CD4-positive, alpha-beta T cell (primary cell): ENCODE results near the gene NOB1. TPM values are rescaled to one million over a fixed set of nuclear protein-coding genes. Genes with fewer than 3 reads are reported as not detected.
A peak's percentile ranks its signal among the peaks of the same experiment; 100 is the strongest.

Experiments used
- ATAC-seq: fragments of 200-7000 bp; cut with Tn5 transposase; one replicate; pipeline ENCODE4 v1.10.0; 2022; ENCODE audit warnings: mild to moderate bottlenecking; ENCODE audit not compliant: poor library complexity
- CTCF ChIA-PET: fragments of 350-600 bp; sonication (Branson Sonifier 250); formaldehyde crosslinking; loops from one replicate; lab custom pipeline; 2021; ENCODE audit warnings: antibody characterized with exemption, inconsistent platforms; lab: Charles Lee
- POLR2A ChIA-PET: fragments of 350-600 bp; sonication (Branson Sonifier 250); formaldehyde crosslinking; loops from one replicate; lab custom pipeline; 2021; ENCODE audit warnings: antibody characterized with exemption, inconsistent platforms; lab: Charles Lee
- DNase-seq, 14 experiments: peaks; one replicate each; pipeline ENCODE4 v3.0.0-alpha.2; 2013 to 2020; ENCODE audit warnings: mixed read lengths in 2 of 14
- H3K27ac ChIP-seq, 2 donors: one replicate each; pipeline versions ENCODE4 v1.5.1 to v1.7.0; 2013; ENCODE audit warnings: low read length in 2 of 2, low read depth in 1 of 2, mild to moderate bottlenecking in 1 of 2
- H3K27me3 ChIP-seq, 2 experiments: 1 replicate in 1 of 2; 2 replicates in 1 of 2; pipeline versions ENCODE4 v1.6.1 to v1.7.0; 2013; ENCODE audit warnings: low read length in 2 of 2, control low read depth in 1 of 2, mild to moderate bottlenecking in 1 of 2, moderate library complexity in 1 of 2; ENCODE audit not compliant: insufficient read depth in 2 of 2, control insufficient read depth in 1 of 2
- H3K36me3 ChIP-seq: one replicate; pipeline ENCODE4 v1.6.1; 2013; ENCODE audit warnings: low read length, control low read depth; ENCODE audit not compliant: insufficient read depth
- H3K4me1 ChIP-seq: one replicate; pipeline ENCODE4 v1.6.1; 2013; ENCODE audit warnings: low read length, control low read depth; ENCODE audit not compliant: insufficient read depth
- H3K4me3 ChIP-seq: one replicate; pipeline ENCODE4 v1.5.1; 2013; ENCODE audit warnings: mild to moderate bottlenecking, low read length, moderate library complexity
- H3K9me3 ChIP-seq, 2 experiments: 1 replicate in 1 of 2; 2 replicates in 1 of 2; pipeline versions ENCODE4 v1.6.1 to v1.7.0; 2013; ENCODE audit warnings: low read length in 2 of 2, mild to moderate bottlenecking in 2 of 2, control low read depth in 1 of 2, moderate library complexity in 1 of 2; ENCODE audit not compliant: control insufficient read depth in 1 of 2, insufficient read depth in 1 of 2
- H3K27ac Mint-ChIP-seq: one replicate; pipeline ENCODE4 v1.8.0; 2020; ENCODE audit warnings: mixed read lengths
- H3K27me3 Mint-ChIP-seq: one replicate; pipeline ENCODE4 v1.8.0; 2021; ENCODE audit warnings: mixed read lengths
- H3K36me3 Mint-ChIP-seq: one replicate; pipeline ENCODE4 v1.8.0; 2021; ENCODE audit warnings: low read depth, mixed read lengths
- H3K4me1 Mint-ChIP-seq: one replicate; pipeline ENCODE4 v1.8.0; 2021; ENCODE audit warnings: low read depth, mixed read lengths
- H3K4me3 Mint-ChIP-seq: one replicate; pipeline ENCODE4 v1.8.0; 2020; ENCODE audit warnings: mild to moderate bottlenecking, mixed read lengths
- H3K9me3 Mint-ChIP-seq: one replicate; pipeline ENCODE4 v1.8.0; 2020; ENCODE audit warnings: mixed read lengths
- intact Hi-C, 2 experiments: fragments of 100-400 bp; cut with DNase I in 1 of 2; cut with micrococcal nuclease in 1 of 2; formaldehyde crosslinking; loops; one replicate each; pipeline versions ENCODE4 v1.15.1 to v1.9.0; 2023 to 2025; cut with DNase I, micrococcal nuclease
- total RNA-seq, 174 experiments: library from RNA in 2 of 174; stranded (reverse) in 2 of 174; gene quantifications; one replicate each; pipeline ENCODE4 v1.2.3 and lab custom pipeline; 2021 to 2026
- TF ChIP-seq, protein P1 (sequence below): fragments of 200-600 bp; IDR thresholded peaks from one replicate; pipeline ENCODE4 v1.8.0; 2022; ENCODE audit warnings: antibody characterized with exemption, mild to moderate bottlenecking

Gene NOB1
- total RNA-seq, 2 experiments from 2014 or later, result 31.0 to 33.9 TPM

DNA sequence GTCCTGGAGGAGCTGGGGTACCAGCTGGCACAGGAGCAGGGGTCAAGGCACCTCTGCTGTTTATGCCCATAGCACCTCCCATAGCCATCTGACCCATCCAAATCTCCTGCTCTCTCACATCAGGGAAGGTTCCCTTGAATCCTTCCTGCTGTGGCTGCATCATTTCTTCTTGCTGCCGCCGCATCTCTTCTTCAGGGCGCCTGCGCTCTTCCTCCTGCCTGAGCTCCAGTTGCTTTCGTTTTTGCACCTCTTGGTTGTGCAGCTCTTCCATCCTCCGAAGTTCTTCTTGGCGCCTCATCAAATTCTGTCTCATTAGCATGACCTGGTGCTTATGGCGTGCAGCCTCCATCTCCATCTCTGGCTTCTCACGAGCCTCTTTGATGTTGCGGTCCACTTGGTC is 2.0 kb upstream of the NOB1 start:
- H3K4me1 Mint-ChIP-seq, result peaks cover 39% of the 10 kb centered on the region
- H3K9me3 Mint-ChIP-seq, result no peaks in the 10 kb centered on the region
- Histone ChIP-seq H3K4me3 (no peak overlapping the region), H3K4me1 (peaks cover 33% of the 10 kb centered on the region), H3K36me3 (peaks cover 5% of the 10 kb centered on the region), H3K27ac (no peak overlapping the region), H3K9me3 (no peaks in the 10 kb centered on the region), H3K27me3 (no peaks in the 10 kb centered on the region)
- TF ChIP-seq, protein P1, sequence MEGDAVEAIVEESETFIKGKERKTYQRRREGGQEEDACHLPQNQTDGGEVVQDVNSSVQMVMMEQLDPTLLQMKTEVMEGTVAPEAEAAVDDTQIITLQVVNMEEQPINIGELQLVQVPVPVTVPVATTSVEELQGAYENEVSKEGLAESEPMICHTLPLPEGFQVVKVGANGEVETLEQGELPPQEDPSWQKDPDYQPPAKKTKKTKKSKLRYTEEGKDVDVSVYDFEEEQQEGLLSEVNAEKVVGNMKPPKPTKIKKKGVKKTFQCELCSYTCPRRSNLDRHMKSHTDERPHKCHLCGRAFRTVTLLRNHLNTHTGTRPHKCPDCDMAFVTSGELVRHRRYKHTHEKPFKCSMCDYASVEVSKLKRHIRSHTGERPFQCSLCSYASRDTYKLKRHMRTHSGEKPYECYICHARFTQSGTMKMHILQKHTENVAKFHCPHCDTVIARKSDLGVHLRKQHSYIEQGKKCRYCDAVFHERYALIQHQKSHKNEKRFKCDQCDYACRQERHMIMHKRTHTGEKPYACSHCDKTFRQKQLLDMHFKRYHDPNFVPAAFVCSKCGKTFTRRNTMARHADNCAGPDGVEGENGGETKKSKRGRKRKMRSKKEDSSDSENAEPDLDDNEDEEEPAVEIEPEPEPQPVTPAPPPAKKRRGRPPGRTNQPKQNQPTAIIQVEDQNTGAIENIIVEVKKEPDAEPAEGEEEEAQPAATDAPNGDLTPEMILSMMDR, result no peak
- peaks cover 21% of the 10 kb centered on the region for H3K36me3 Mint-ChIP-seq
- H3K27me3 Mint-ChIP-seq, result no peaks in the 10 kb centered on the region
- ATAC-seq (no peak), DNase-seq (no peak)
- peak overlapping the region; percentile 55 for H3K4me3 Mint-ChIP-seq
- ChIA-PET POLR2A (no interaction called here), CTCF (no interaction called here)
- intact Hi-C loops, result loop anchor here in 1 of 2 experiments (10.0 kb wide), 1 partner anchor 332 kb away; the partner anchor contains the start of gene CYB5B
- H3K27ac Mint-ChIP-seq, result no peak overlapping the region

GRCh38 chr16:69754143-69754468 is 620 bp downstream of the NOB1 start:
- Histone ChIP-seq H3K36me3 (peaks cover 27% of the 10 kb centered on the region), H3K27me3 (no peaks in the 10 kb centered on the region), H3K4me3 (peak overlapping the region; percentile 100), H3K9me3 (no peaks in the 10 kb centered on the region), H3K4me1 (peaks cover 24% of the 10 kb centered on the region), H3K27ac (peak overlapping the region; percentile 71 to 78)
- intact Hi-C loops, result loop anchor here (1.0 to 10.0 kb wide), 4 partner anchors 27 to 329 kb away; partner anchors contain the start of genes CYB5B (in 1 of the 2) and NQO1 (in 1 of the 2)
- ChIA-PET POLR2A (interaction anchor here (0.8 to 3.8 kb wide), 12 partner anchors 8 to 415 kb away, joined by 3 to 62 read pairs (median 5); partner anchors contain the start of genes COG8, CYB5B, NQO1 and WWP2), CTCF (interaction anchor here (0.6 to 2.9 kb wide), 12 partner anchors 10 to 358 kb away, joined by 3 to 19 read pairs (median 4); partner anchors contain the start of gene NQO1)
- H3K27ac Mint-ChIP-seq, result peak overlapping the region; percentile 89
- TF ChIP-seq, protein P1, result no peak
- no peak for ATAC-seq
- peaks cover 43% of the 10 kb centered on the region for H3K36me3 Mint-ChIP-seq
- DNase-seq, result no peak
- no peaks in the 10 kb centered on the region for H3K27me3 Mint-ChIP-seq
- H3K9me3 Mint-ChIP-seq, result no peaks in the 10 kb centered on the region
- peaks cover 34% of the 10 kb centered on the region for H3K4me1 Mint-ChIP-seq
- peak overlapping the region; percentile 100 for H3K4me3 Mint-ChIP-seq

- Histone ChIP-seq H3K9me3 (no peaks in the 10 kb centered on the region), H3K27me3 (no peaks in the 10 kb centered on the region), H3K36me3 (peaks cover 76% of the 10 kb centered on the region), H3K4me3 (no peak overlapping the region), H3K27ac (no peak overlapping the region), H3K4me1 (peaks cover 13% of the 10 kb centered on the region)
- no peak for ATAC-seq
- intact Hi-C loops, result no loop called here
- Mint-ChIP-seq H3K27me3 (no peaks in the 10 kb centered on the region), H3K9me3 (no peaks in the 10 kb centered on the region), H3K36me3 (peaks cover 84% of the 10 kb centered on the region), H3K27ac (no peak overlapping the region), H3K4me3 (no peak overlapping the region), H3K4me1 (peaks cover 15% of the 10 kb centered on the region)
- POLR2A ChIA-PET, result no interaction called here
- DNase-seq, result no peak
- TF ChIP-seq, protein P1, result no peak
- CTCF ChIA-PET, result no interaction called here
Measured at GRCh38 chr16:69748694-69749345, 5.9 kb downstream of the NOB1 start.
